GM13977 (cell line): ENCODE measurements around the gene APOBEC4.
A peak's percentile ranks its signal among the peaks of the same experiment; 100 is the strongest.

ENCODE experiments used
- DNase-seq: peaks from one replicate; pipeline ENCODE4 v3.0.0; 2012; ENCODE audit warnings: low spot score
- CTCF ChIP-seq: IDR thresholded peaks from 2 replicates; pipeline ENCODE4 v1.5.1; 2012; ENCODE audit warnings: mild to moderate bottlenecking, control low read depth; ENCODE audit not compliant: insufficient read depth; ENCODE audit errors: extremely low read depth, missing control alignments
- in situ Hi-C: fragments of 300-500 bp; cut with MboI; formaldehyde crosslinking; loops from one replicate; pipeline ENCODE4 v1.12.0; 2022; ENCODE audit warnings: low sequenced_read_pairs, low pct_unique_long_range_greater_than_20kb, mixed read lengths, inconsistent platforms; ENCODE audit not compliant: unreplicated experiment

APOBEC4 gene

GRCh38 chr1:183636783-183637182 is 16.3 kb downstream of the APOBEC4 start:
- no peak for DNase-seq
- no peak for TF ChIP-seq CTCF
- in situ Hi-C loops, result no loop called here

- no peak for TF ChIP-seq CTCF
- no peak for DNase-seq
- in situ Hi-C loops, result no loop called here
These were observed 16.8 kb downstream of the APOBEC4 start for GRCh38 chr1:183636334-183636682.

- no peak for TF ChIP-seq CTCF
- DNase-seq, result peak; percentile 94
- in situ Hi-C loops, result no loop called here
These were observed 17.3 kb downstream of the APOBEC4 start, which contains the start of gene ARPC5 for GRCh38 chr1:183635606-183636333. Gene ARPC5 (minus strand): TSS chr1:183635783. CDS start chr1:183635659, 124 bp downstream.

- no peak for TF ChIP-seq CTCF
- DNase-seq, result no peak
- in situ Hi-C loops, result no loop called here
These were observed 18.0 kb downstream of the APOBEC4 start for GRCh38 chr1:183635099-183635605.

- TF ChIP-seq CTCF, result no peak
- DNase-seq, result no peak
- in situ Hi-C loops, result no loop called here
These were observed 18.6 kb downstream of the APOBEC4 start for GRCh38 chr1:183634429-183635065.

GRCh38 chr1:183633676-183634343 is 19.3 kb downstream of the APOBEC4 start:
- in situ Hi-C loops, result no loop called here
- peak; percentile 5 for TF ChIP-seq CTCF

More at GRCh38 chr1:183633676-183634343, 19.3 kb downstream of the APOBEC4 start:
- DNase-seq, result peak; percentile 40
